Mononuclear cell (primary cell): ENCODE results near the gene ZNF460. TPM values are rescaled to one million over a fixed set of nuclear protein-coding genes. Genes with fewer than 3 reads are reported as not detected.

ENCODE experiments used
- H3K27me3 ChIP-seq: 2 replicates; pipeline ENCODE4 v1.6.0; 2011; ENCODE audit warnings: low read length, control low read depth; ENCODE audit not compliant: insufficient read depth
- H3K4me1 ChIP-seq: 2 replicates; pipeline ENCODE4 v1.5.1; 2011; ENCODE audit warnings: mild to moderate bottlenecking, low read length, control low read depth; ENCODE audit not compliant: insufficient read depth
- H3K4me3 ChIP-seq: 2 replicates; pipeline ENCODE4 v1.5.1; 2011; ENCODE audit warnings: mild to moderate bottlenecking, low read length, moderate library complexity
- H3K9me3 ChIP-seq: 2 replicates; pipeline ENCODE4 v1.5.1; 2011; ENCODE audit warnings: low read depth, mild to moderate bottlenecking, control low read depth, low read length
- total RNA-seq: library from RNA; depleted of rRNA; stranded (reverse); fragments of >200 nt; gene quantifications from one replicate; pipeline ENCODE4 v1.2.3, GENCODE V29; 2012

Gene ZNF460
- total RNA-seq, 1 donor = 90.5 TPM

DNA sequence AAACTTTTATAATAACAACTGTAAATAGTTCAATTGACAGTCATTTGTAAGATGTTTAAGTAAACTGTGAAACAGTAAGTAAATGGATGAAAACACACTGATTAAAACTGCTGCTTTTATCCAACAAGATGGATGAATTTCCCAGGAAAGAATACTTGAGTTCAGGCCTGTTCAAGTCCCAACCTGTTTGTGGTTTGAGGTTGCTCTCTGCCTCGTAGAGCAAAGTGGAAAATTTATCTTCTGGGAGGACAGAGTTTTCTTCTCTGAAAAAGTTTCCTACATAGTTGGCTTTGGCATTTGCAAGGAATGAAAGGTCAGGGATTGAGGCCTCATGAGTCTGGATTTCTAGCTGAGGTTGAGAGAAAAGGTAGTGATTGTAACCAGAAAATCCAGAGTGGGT lies 24.8 kb downstream of the ZNF460 start:
- no peaks in the 10 kb centered on the region for H3K4me1 ChIP-seq
- no peaks in the 10 kb centered on the region for H3K9me3 ChIP-seq
- no peaks in the 10 kb centered on the region for H3K27me3 ChIP-seq
- no peak overlapping the region for H3K4me3 ChIP-seq

GRCh38 chr19:57308514-57308913 lies 28.2 kb downstream of the ZNF460 start:
- H3K4me3 ChIP-seq = no peak overlapping the region
- no peaks in the 10 kb centered on the region for H3K4me1 ChIP-seq
- no peaks in the 10 kb centered on the region for H3K27me3 ChIP-seq
- no peaks in the 10 kb centered on the region for H3K9me3 ChIP-seq

DNA sequence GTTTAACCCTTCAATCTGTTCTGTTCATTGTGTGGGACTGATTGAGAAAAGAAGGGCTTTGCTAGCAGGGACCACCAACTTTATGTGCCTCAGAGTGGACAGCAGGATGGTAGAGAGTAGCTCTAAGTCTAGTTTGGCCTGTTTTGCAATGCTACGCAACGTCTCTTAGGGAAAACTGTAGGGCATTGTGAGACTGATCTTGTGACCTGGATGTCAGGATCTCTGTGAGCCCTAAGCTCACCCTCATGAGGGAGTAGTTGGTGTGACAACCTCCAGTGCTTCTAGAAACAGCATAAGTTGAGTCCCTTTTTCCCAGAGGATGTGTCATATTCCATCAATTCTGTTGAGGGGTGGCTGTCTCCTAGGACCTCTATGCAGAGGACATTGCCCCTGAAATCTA lies 30.5 kb downstream of the ZNF460 start:
- no peak overlapping the region for H3K4me3 ChIP-seq
- H3K9me3 ChIP-seq = no peaks in the 10 kb centered on the region
- no peaks in the 10 kb centered on the region for H3K4me1 ChIP-seq
- peaks cover 12% of the 10 kb centered on the region for H3K27me3 ChIP-seq

- Histone ChIP-seq H3K4me3 (no peak overlapping the region), H3K4me1 (no peaks in the 10 kb centered on the region), H3K27me3 (peaks cover 43% of the 10 kb centered on the region), H3K9me3 (no peaks in the 10 kb centered on the region)
Observed at GRCh38 chr19:57314146-57314545, 33.9 kb downstream of the ZNF460 start.

- H3K4me3 ChIP-seq = no peak overlapping the region
- no peaks in the 10 kb centered on the region for H3K9me3 ChIP-seq
- H3K4me1 ChIP-seq = peaks cover 22% of the 10 kb centered on the region
- peaks cover 43% of the 10 kb centered on the region for H3K27me3 ChIP-seq
Observed at GRCh38 chr19:57317503-57317902, 37.2 kb downstream of the ZNF460 start.

DNA sequence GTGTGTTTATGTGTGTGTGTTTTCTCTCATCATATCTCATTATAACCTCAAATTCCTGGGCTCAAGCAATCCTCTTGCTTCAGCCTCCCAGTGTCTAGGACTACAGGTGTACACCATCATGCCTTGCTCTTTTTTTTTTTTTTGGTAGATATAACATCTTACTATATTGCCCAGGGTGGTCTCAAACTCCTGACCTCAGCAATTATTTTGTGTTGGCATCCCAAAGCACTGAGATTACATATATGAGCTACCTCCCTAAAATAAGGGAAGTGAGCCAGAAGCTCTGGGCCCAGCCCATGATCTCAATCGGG lies 39.5 kb downstream of the ZNF460 start:
- Histone ChIP-seq H3K4me1 (peaks cover 22% of the 10 kb centered on the region), H3K9me3 (no peaks in the 10 kb centered on the region), H3K4me3 (peak overlapping the region; percentile 74), H3K27me3 (peaks cover 41% of the 10 kb centered on the region)

- Histone ChIP-seq H3K4me3 (peak within 1 kb of the TSS; percentile 74), H3K27me3 (peaks cover 35% of the 10 kb centered on the region), H3K9me3 (no peaks in the 10 kb centered on the region), H3K4me1 (peaks cover 22% of the 10 kb centered on the region)
Observed at GRCh38 chr19:57320180-57321084, 40.1 kb downstream of the ZNF460 start, which contains the start of gene ZNF543. Gene ZNF543 (plus strand): TSS chr19:57320472. CDS start chr19:57320854, 382 bp downstream.

- Histone ChIP-seq H3K4me3 (peak overlapping the region; percentile 74), H3K9me3 (no peaks in the 10 kb centered on the region), H3K4me1 (peaks cover 22% of the 10 kb centered on the region), H3K27me3 (peaks cover 28% of the 10 kb centered on the region)
Observed at GRCh38 chr19:57321116-57321515, 40.8 kb downstream of the ZNF460 start.

DNA sequence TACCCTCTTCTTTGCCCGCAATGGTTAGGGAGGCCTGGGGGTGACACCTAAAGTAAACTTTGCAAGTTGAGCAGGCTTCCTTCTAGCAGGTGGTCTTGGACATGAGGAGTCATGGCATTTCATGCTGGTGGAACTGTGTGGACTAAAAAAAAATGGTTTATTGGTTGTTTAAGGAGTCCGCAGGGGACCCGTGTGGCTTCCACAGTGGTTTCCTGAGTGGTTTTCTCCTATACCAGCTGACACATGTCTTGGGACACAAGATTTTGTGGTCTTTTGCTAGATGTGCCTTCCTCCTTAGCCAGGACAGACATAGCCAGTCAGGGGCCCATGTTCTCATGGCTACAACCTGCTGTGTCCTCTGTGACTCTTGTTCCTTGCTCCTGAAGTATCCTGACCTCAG lies 41.5 kb downstream of the ZNF460 start:
- no peak overlapping the region for H3K4me3 ChIP-seq
- no peaks in the 10 kb centered on the region for H3K9me3 ChIP-seq
- H3K27me3 ChIP-seq = peaks cover 22% of the 10 kb centered on the region
- peaks cover 22% of the 10 kb centered on the region for H3K4me1 ChIP-seq

- peaks cover 18% of the 10 kb centered on the region for H3K4me1 ChIP-seq
- peaks cover 18% of the 10 kb centered on the region for H3K9me3 ChIP-seq
- no peak overlapping the region for H3K4me3 ChIP-seq
- no peaks in the 10 kb centered on the region for H3K27me3 ChIP-seq
Observed at GRCh38 chr19:57324992-57325391, 44.7 kb downstream of the ZNF460 start.

GRCh38 chr19:57327993-57328392 lies 47.7 kb downstream of the ZNF460 start:
- peaks cover 25% of the 10 kb centered on the region for H3K9me3 ChIP-seq
- no peaks in the 10 kb centered on the region for H3K4me1 ChIP-seq
- H3K27me3 ChIP-seq = no peaks in the 10 kb centered on the region
- H3K4me3 ChIP-seq = no peak overlapping the region

DNA sequence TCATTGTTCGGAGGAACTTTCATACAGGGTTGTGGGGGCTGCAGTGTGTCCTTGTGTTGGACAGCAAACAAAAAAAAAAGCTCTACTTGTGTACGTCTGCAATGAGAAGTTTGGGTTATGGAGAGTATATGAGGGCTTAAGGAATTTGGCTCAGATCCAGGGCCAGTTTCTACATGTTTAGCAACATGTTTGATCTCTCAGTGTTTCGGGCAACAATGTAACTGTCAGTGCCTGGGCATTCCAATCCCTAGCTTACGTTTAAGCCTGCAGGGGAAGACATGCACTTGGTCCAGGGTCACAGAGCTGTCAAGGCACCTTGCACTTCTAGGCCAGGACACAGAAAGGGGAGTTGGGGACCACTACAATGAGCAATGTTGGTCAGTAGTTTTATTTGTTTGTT lies 53.9 kb downstream of the ZNF460 start:
- Histone ChIP-seq H3K4me3 (no peak overlapping the region), H3K9me3 (peaks cover 10% of the 10 kb centered on the region), H3K27me3 (no peaks in the 10 kb centered on the region), H3K4me1 (no peaks in the 10 kb centered on the region)

GRCh38 chr19:57338877-57339276 lies 58.6 kb downstream of the ZNF460 start:
- Histone ChIP-seq H3K27me3 (no peaks in the 10 kb centered on the region), H3K4me3 (no peak overlapping the region), H3K9me3 (no peaks in the 10 kb centered on the region), H3K4me1 (no peaks in the 10 kb centered on the region)

DNA sequence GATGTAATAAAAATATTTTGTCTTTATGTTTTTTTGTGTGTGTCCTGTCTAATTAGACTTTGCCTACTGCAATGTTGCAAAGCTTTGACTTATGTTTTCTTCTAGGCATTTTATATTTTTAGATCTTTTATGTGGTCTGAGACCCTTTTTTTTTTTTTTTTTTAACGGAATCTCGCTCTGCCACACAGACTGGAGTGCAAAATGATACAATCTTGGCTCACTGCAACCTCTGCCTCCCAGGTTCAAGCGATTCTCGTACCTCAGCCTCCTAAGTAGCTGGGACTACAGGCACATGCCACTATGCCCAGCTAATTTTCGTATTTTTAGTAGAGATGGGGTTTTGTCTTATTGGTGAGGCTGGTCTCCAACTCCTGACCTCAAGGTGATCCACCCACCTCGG lies 62.3 kb downstream of the ZNF460 start:
- H3K4me1 ChIP-seq = no peaks in the 10 kb centered on the region
- no peak overlapping the region for H3K4me3 ChIP-seq
- no peaks in the 10 kb centered on the region for H3K9me3 ChIP-seq
- peaks cover 6% of the 10 kb centered on the region for H3K27me3 ChIP-seq
